Measurements from ENCODE around the gene BACH2.
A peak's percentile ranks its signal among the peaks of the same experiment; 100 is the strongest.
"Not testable (repeated sequence)": the region's sequence is repeated elsewhere in the genome, so short reads cannot be mapped to it uniquely, and the experiment has no call there.

BACH2 gene

GRCh38 chr6:90301816-90302215 is 5.2 kb upstream of the BACH2 start:
- DNase-seq: no peak

GRCh38 chr6:90298459-90299053 is 1.9 kb upstream of the BACH2 start:
- DNase-seq: no peak

- DNase-seq: peak in 1 of 14 donors; percentile 15
These were observed 1.3 kb upstream of the BACH2 start for GRCh38 chr6:90297867-90298381.

GRCh38 chr6:90297115-90297866 is 648 bp upstream of the BACH2 start:
- peak in 6 of 14 donors; percentile 33 to 60 (median 53) for DNase-seq

GRCh38 chr6:90295854-90296340 is 746 bp downstream of the BACH2 start:
- DNase-seq: peak; percentile 13 to 77 (median 60)

- peak in 12 of 14 donors; percentile 25 to 68 (median 54) for DNase-seq
These were observed 1.4 kb downstream of the BACH2 start for GRCh38 chr6:90294989-90295853.

GRCh38 chr6:90294614-90294988 is 2.0 kb downstream of the BACH2 start:
- DNase-seq: peak in 2 of 14 donors; percentile 14 to 71

GRCh38 chr6:90294008-90294511 is 2.6 kb downstream of the BACH2 start:
- DNase-seq: no peak

- DNase-seq: peak in 1 of 14 donors; percentile 20
These were observed 3.2 kb downstream of the BACH2 start for GRCh38 chr6:90293319-90293953.

- no peak for DNase-seq
These were observed 5.1 kb downstream of the BACH2 start for GRCh38 chr6:90291565-90291964.

GRCh38 chr6:90290811-90291420 is 5.7 kb downstream of the BACH2 start:
- DNase-seq: peak in 1 of 14 donors; percentile 21

- DNase-seq: no peak
These were observed 6.7 kb downstream of the BACH2 start for GRCh38 chr6:90289902-90290301.

GRCh38 chr6:90288404-90288803 is 8.2 kb downstream of the BACH2 start:
- DNase-seq: no peak

- no peak for DNase-seq
These were observed 9.7 kb downstream of the BACH2 start for GRCh38 chr6:90286884-90287488.

GRCh38 chr6:90285611-90286381 is 10.8 kb downstream of the BACH2 start:
- DNase-seq: peak in 12 of 14 donors; percentile 42 to 80 (median 62)

GRCh38 chr6:90285042-90285481 is 11.6 kb downstream of the BACH2 start:
- peak in 1 of 14 donors; percentile 42 for DNase-seq

GRCh38 chr6:90284236-90285041 is 12.2 kb downstream of the BACH2 start:
- DNase-seq: no peak

- not testable (repeated sequence) for DNase-seq
These were observed 14.4 kb downstream of the BACH2 start for GRCh38 chr6:90282265-90282664.

GRCh38 chr6:90278129-90278528 is 18.5 kb downstream of the BACH2 start:
- DNase-seq: no peak

All from C1 segment of cervical spinal cord (tissue), 14 donors.